GM21367 (cell line): ENCODE results near the gene RABEP1.
A peak's percentile ranks its signal among the peaks of the same experiment; 100 is the strongest.

Source experiments
- ATAC-seq: cut with Tn5 transposase; IDR thresholded peaks from one replicate; pipeline ENCODE4 v1.9.1; 2021; ENCODE audit not compliant: unreplicated experiment

Gene RABEP1

DNA sequence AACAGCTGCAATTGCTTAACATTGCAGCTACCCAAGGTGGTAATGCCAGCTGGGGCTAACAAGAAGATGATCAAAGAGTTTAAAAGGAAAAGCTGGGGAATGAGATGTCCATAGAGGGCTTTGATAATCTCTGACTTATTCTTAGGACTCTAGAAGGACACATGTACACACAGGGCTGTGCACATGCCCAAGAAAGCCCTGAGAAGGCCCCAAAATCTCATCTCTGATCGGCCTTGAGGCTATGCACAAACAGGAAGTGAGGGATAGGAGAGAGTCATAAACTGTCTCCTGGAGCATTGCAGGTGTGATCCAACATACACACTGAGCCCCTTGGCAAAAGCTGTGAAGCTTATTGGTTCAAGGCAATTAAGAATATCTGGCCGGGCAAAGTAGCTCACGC, 17.2 kb upstream of the RABEP1 start:
- no peak for ATAC-seq

DNA sequence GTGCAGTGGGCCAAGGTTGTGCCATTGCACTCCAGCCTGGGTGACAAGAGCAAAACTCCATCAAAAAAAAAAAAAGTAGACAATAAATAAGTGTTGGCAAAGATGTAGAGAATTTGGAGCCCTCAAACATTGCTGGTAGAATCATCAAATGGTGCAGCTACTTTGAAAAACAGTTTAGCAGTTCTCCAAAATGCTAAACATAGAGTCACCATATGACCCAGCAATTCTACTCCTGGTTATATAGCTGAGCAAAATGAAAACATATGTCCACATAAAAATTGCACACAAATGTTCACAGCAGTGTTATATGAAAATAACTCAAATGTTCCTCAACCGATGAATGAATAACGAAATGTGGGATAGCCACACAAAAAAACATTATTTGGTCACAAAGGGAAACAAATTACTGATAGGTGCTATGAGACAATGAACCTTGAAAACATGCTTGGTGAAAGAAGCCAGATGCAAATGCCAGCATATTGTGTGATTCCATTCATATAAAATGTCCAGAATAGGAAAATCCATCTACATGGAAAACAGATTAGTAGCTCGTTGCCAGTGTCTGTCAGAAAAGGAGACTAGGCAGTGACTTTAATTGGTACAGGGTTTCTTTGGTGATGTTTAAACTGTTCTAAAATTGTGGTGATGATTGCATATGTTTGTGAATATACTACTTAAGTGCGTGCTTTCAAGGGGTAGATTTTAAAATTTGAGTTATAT, 12.7 kb upstream of the RABEP1 start:
- no peak for ATAC-seq

- no peak for ATAC-seq
Measured at GRCh38 chr17:5272322-5272721, 9.8 kb upstream of the RABEP1 start.

GRCh38 chr17:5282642-5283217, 646 bp downstream of the RABEP1 start:
- peak; percentile 16 for ATAC-seq

DNA sequence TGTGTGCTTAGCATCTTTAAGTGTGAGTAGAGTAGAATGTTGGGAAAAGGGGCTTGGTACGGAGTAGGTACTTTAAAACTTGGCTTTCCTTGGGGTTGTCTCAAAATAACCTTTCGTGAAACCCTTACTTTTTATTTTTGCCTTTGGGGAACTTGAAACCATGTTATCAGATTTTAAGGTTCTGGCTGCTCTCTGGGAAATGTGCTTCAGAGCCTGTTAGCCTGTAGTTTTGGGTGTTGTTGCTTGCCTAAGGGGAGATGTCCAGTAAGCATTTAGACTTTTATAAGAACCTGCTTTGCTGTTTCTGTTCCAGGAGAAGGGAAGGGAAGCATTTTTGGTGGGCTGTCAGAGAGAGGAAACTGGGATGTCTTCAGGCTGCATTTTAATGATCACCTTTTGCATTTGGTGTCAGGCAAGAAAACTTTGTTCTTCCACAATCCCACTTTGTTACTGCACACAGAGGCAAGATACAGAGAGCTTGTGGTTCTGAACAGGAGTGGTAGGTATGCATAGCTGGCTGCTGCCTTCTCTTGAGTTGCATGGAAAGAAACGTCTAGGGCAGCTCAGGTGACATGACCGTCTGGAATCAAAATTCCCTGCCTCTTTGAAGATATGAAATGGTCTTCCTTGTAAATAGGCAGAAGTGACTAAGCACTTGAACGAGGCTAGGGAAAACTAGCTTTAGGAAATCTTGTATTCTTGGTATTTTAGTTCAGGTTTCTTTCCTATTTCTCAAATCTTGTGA, 1.7 kb downstream of the RABEP1 start:
- ATAC-seq = no peak

DNA sequence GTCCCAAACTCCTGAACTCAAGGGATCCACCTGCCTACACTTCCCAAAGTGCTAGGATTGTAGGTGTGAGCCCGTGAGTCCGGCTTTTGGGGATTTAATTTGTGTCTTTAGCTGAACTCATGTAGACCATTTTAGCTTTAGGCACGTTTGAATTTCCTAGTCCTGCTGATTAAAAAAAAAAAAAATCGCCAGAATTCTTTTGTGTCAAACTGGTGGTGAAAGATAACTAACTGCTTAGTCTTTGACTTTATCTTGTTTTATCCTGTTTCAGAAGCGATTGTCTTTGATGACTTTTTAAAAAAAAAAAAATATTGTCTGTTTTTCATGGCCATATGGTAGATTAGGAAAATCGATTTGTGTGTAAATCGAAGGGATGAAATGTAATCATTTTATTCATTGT, 2.6 kb downstream of the RABEP1 start:
- ATAC-seq = no peak

DNA sequence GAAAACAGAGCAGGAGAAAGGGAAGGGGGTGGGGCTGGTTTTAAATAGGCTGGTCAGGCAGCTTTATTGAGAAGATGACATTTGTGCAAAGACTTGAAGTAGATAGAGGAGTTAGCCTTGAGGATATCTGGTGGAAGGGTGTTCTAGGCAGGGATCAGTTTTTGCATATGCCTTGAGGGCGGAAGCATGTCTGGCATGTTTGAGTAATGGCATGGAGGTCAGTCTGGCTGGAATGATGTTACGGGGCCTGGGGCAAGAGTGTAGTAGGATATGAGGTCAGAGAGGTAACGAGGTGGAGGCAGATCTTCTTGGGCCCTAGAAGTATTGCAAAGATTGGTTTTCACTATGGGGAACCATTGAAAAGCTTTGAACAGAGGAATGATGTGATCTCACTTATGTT, 4.8 kb downstream of the RABEP1 start:
- ATAC-seq = no peak

DNA sequence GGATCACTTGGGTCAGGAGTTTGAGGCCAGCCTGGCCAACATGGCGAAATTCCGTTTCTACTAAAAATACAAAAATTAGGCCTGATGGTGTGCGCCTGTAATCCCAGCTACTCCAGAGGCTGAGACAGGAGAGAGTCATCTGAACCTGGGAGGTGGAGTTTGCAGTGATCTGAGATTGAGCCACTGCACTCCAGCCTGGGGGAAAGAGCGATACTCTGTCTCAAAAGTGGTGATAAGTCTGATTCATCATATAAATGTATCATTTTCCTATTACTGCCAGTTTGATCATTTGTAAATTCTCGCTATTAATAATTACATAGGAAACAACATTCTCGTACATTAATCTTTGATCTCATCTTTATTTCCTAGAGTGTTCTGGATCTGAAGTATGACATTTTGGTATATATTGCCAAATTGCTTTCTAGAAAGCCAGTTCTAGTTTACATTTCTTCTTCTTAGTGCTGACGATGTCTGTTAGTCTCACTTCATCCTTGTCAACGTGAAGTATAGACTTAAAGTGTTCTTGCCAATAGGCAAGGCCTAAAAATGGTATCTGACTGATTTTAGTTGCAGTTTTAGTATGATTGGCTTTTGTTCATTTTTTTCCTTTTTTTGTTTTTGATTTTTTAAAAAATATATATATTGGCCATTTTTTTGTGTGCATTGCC, 9.7 kb downstream of the RABEP1 start:
- no peak for ATAC-seq

DNA sequence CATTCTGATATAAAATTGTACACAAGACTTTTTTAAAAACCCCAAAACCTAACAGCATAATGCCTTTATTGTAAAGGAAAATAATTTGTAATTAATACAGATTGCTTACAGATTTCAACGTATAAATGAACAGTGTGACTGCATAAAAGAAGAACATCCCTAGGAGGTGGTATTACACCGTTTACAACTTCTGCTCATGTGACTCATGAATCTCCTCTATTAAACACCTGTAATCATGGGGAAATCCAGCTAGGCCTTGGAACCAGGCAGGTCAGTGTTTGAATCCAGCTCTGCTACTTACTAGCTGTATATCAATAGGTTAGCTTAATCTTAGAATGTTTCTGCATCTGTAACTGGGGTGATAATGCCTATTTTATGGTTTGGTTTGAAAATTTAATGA, 15.2 kb downstream of the RABEP1 start:
- no peak for ATAC-seq

- ATAC-seq = no peak
Measured at GRCh38 chr17:5299383-5299782, 17.3 kb downstream of the RABEP1 start.

DNA sequence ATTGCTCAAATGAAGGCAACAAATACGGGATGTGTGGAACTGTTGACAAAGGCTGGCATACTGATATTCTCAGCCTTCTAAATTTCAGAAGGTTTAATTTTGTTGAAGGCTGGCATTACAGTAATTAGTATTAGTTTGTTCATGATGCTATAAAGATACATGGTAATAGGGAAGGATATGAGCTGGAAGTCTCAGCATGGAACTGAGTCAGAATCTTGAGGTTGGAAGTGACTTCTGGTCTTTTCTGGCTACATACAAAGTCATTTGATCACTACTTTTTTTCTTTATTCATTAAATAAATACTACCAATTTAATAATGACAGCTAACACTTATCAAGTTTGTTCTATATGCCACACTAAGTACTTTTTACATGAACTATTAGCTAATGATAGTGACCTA, 22.6 kb downstream of the RABEP1 start:
- no peak for ATAC-seq

GRCh38 chr17:5309851-5310250, 27.8 kb downstream of the RABEP1 start:
- no peak for ATAC-seq

DNA sequence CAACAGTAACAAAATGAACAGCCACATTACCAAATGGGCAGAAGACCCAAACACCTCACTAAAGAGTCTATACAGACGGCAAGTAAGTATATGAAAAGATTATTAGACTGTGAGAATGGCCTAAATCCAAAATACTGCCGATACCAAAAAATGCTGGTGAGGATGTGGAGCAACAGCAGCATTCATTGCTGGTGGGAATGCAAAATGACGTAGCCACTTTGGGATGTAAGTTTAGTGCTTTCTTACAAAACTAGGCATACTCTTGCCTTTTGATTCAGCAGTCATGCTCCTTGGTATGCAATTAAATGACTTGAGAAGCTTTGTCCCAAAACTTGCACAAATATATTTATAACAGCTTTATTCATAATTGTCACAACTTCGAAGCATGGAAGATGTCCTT, 43.8 kb downstream of the RABEP1 start:
- no peak for ATAC-seq

DNA sequence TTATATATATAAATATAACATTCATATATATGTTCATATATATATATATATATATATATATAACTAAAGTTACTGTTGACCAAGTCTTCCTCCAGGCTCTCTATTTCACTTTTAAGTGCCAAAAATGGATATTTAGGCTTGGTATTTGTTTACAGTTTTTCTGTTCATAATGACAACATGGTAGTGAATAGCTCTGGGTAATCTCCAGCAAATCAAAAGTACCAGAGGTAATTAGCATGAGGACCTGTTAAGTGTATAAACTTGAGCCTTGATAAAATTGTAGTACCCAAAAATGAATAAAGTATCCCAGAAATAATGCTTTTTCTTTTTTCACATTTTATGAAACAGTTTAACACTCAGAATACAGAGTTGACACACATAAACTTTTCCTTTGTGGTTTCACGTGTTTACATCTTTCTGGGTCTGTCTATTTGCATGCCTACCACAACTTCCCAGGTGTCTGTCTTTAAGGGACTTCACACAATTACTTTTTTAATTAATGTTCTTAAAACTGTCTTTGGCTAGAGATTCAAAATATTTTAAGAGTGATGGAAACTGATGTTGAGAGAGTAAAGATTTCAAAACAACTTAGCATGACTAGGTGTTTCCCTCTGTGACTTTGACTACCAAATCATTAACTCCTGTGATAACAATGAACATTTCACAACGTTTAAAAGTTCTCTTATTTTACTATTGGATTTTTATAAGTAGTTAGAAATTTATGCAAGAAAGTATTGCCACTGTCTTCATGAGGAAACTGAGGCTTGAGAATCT, 47.9 kb downstream of the RABEP1 start:
- no peak for ATAC-seq

DNA sequence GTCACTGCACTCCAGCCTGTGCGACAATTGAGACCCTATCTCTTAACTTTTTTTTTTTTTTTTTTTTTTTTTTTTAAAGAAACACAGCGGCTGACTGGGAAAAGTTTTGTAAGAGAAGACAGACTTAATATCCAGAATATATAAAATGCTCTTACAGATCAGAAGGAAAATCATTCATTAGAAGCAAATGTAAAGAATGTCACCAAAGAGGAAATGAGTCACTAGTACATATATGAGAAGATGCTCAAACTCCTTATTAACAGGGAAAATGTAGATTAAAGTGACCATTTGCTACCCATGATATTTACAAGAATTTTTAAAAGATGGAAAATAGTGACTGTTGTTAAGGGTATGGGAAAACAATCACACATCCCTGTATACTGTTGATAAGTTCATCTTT, 48.9 kb downstream of the RABEP1 start:
- ATAC-seq = no peak

- ATAC-seq = no peak
Measured at GRCh38 chr17:5331506-5331905, 49.4 kb downstream of the RABEP1 start.

DNA sequence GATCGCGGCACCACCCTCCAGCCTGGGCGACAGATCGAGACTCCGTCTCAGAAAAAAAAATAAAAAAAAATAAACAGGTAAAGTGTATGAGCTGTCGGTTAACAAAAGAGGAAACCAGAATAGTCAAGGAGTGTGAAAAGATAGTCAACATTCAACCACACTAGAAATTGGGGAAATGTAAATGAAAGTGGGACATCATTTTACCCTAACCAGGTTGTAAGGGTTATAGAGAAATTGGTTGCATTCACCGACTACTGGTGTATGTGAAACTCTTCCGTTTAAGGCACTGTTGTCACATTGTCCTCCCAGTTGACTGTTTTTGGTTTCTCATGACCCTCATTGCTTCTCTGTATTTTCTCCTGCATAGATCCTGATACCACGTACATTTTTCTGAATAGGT, 62.8 kb downstream of the RABEP1 start:
- ATAC-seq = no peak

DNA sequence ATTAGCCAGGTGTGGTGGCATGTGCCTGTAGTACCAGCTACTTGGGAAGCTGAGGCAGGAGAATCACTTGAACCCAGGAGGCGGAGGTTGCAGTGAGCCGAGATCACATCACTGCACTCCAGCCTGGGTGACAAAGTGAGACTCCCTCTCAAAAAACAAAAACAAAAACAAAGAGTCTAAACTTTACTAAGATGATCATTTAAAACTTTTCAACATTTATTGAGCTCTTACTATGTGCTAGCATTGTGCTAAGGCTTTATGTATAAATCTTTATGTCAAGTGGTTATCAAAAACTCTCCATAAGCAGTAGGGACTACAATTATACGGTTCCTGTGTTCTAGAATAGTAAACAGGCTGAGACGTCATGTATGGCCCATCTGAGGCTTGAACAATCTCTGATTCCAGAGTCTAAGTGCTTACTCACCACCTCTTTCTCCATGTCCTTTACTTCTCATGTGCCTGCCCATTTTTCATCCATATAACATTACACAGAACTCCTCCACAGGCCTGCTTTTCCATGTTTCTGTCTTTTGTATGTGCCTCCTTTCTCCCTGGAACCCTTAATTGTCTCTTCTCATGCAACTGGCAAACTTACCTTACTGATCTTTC, 70.7 kb downstream of the RABEP1 start:
- no peak for ATAC-seq

- no peak for ATAC-seq
Measured at GRCh38 chr17:5354310-5354709, 72.2 kb downstream of the RABEP1 start.

DNA sequence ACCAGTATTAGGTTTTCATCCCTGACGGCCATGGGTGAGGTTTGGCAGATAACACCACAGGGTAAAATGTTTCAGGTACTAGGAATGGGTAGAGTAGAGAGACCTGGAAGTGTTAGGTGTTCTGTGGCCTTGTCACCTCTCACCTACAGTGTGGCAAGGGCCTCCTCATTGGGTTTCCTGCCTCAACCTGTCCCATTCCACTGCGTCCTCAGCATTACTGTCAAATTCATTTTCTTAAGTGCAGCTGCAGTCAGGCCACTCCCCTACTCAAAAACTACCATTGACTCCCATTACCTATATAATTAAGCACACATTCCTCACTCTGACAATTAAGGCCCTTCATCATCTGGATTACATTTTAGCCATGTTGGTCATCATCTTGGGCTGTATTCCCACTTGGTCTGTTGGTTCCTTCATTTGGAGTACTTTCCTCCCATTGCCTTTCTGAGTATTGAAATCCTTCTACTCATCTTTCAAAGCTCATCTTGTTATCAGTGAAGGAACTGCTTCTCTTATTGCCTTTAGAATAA, 72.9 kb downstream of the RABEP1 start:
- ATAC-seq = no peak
